ENCODE measurements around the gene TRAK2.

- no peak for TF ChIP-seq CTCF (IDR thresholded peaks at IDR 0.05)
- TF ChIP-seq POLR2A (IDR thresholded peaks at IDR 0.05) = no peak
- no peak for TF ChIP-seq POLR2AphosphoS5 (IDR thresholded peaks at IDR 0.05)
Measured at GRCh38 chr2:201467666-201468065, 16.4 kb upstream of the TRAK2 start.
